MM.1S (cell line): Measurements from ENCODE around the gene GIPR.
"Not testable (repeated sequence)": the region's sequence is repeated elsewhere in the genome, so short reads cannot be mapped to it uniquely, and the experiment has no call there.

Experiments used
- DNase-seq: peaks from one replicate; pipeline ENCODE4 v3.0.0-alpha.2; 2015
- H2AFZ ChIP-seq: fragments of 300-600 bp; sonication (generic); 2 replicates; pipeline ENCODE4 v1.6.0; 2016; ENCODE audit warnings: antibody characterized with exemption, low read length
- H3F3A ChIP-seq: fragments of 300-600 bp; sonication (generic); 2 replicates; pipeline ENCODE4 v1.6.1; 2016; ENCODE audit warnings: mild to moderate bottlenecking, antibody characterized with exemption, low read length, moderate library complexity, mixed read lengths; ENCODE audit not compliant: insufficient read depth
- H3K27ac ChIP-seq: fragments of 300-600 bp; sonication (generic); 2 replicates; pipeline ENCODE4 v1.5.1; 2016; ENCODE audit warnings: mild to moderate bottlenecking, low read length
- H3K27me3 ChIP-seq: fragments of 300-600 bp; sonication (generic); replicated peaks from 2 replicates; pipeline ENCODE4 v1.6.0; 2016; ENCODE audit warnings: low read length; ENCODE audit not compliant: insufficient read depth
- H3K36me3 ChIP-seq: fragments of 300-600 bp; sonication (generic); replicated peaks from 2 replicates; pipeline ENCODE4 v1.6.1; 2016; ENCODE audit warnings: mild to moderate bottlenecking, low read length, mixed read lengths; ENCODE audit not compliant: insufficient read depth
- H3K4me1 ChIP-seq: fragments of 300-600 bp; sonication (generic); 2 replicates; pipeline ENCODE4 v1.6.1; 2016; ENCODE audit warnings: low read length, mixed read lengths
- H3K4me2 ChIP-seq: fragments of 300-600 bp; sonication (generic); 2 replicates; pipeline ENCODE4 v1.6.0; 2016; ENCODE audit warnings: low read depth, low read length
- H3K4me3 ChIP-seq: fragments of 300-600 bp; sonication (generic); 2 replicates; pipeline ENCODE4 v1.5.1; 2016; ENCODE audit warnings: low read length, mixed read lengths
- H3K79me2 ChIP-seq: fragments of 300-600 bp; sonication (generic); 2 replicates; pipeline ENCODE4 v1.6.1; 2016; ENCODE audit warnings: mixed run types, low read length, mixed read lengths
- H3K9ac ChIP-seq: fragments of 300-600 bp; sonication (generic); 2 replicates; pipeline ENCODE4 v1.6.1; 2016; ENCODE audit warnings: low read length, mixed read lengths
- H3K9me2 ChIP-seq: fragments of 300-600 bp; sonication (generic); replicated peaks from 2 replicates; pipeline ENCODE4 v1.6.1; 2016; ENCODE audit warnings: mild to moderate bottlenecking, low read length, mixed read lengths; ENCODE audit not compliant: insufficient read depth
- H3K9me3 ChIP-seq: fragments of 300-600 bp; sonication (generic); replicated peaks from 2 replicates; pipeline ENCODE4 v1.6.1; 2016; ENCODE audit warnings: mild to moderate bottlenecking, low read length, mixed read lengths; ENCODE audit not compliant: insufficient read depth
- H4K20me1 ChIP-seq: fragments of 300-600 bp; sonication (generic); 2 replicates; pipeline ENCODE4 v1.6.1; 2016; ENCODE audit warnings: mild to moderate bottlenecking, low read length, moderate library complexity, mixed read lengths; ENCODE audit not compliant: insufficient read depth
- CTCF ChIP-seq: fragments of 300-600 bp; sonication (generic); IDR thresholded peaks from 2 replicates; pipeline ENCODE4 v1.5.1; 2016; ENCODE audit warnings: antibody characterized with exemption, low read length, mixed read lengths
- EZH2 ChIP-seq: fragments of 300-600 bp; sonication (generic); optimal IDR thresholded peaks from 2 replicates; pipeline ENCODE3; 2017; ENCODE audit warnings: low read depth, mild to moderate bottlenecking, antibody characterized with exemption, low read length, mixed read lengths
- EZH2phosphoT487 ChIP-seq: fragments of 300-600 bp; sonication (generic); IDR thresholded peaks from 2 replicates; pipeline ENCODE4 v1.6.1; 2018; ENCODE audit warnings: antibody characterized with exemption, low read length

GIPR gene

GRCh38 chr19:45623984-45624383 is 44.0 kb upstream of the GIPR start:
- Histone ChIP-seq H3K27ac (no peak overlapping the region), H4K20me1 (no peaks in the 10 kb centered on the region), H3K4me2 (no peak overlapping the region), H3K4me1 (no peaks in the 10 kb centered on the region), H3K27me3 (no peaks in the 10 kb centered on the region), H3K9ac (no peak overlapping the region), H3K9me3 (no peaks in the 10 kb centered on the region), H3K4me3 (no peak overlapping the region), H3K79me2 (no peaks in the 10 kb centered on the region), H3K36me3 (no peaks in the 10 kb centered on the region), H3K9me2 (no peaks in the 10 kb centered on the region), H3F3A (no peaks in the 10 kb centered on the region), H2AFZ (no peak overlapping the region)
- no peak for DNase-seq
- TF ChIP-seq EZH2 (no peak), EZH2phosphoT487 (no peak), CTCF (no peak)

GRCh38 chr19:45628219-45628618 is 39.8 kb upstream of the GIPR start:
- not testable (repeated sequence) for H3K4me3 ChIP-seq, H3K79me2 ChIP-seq, H3K27ac ChIP-seq, H3K27me3 ChIP-seq, H3K4me2 ChIP-seq, H3K36me3 ChIP-seq, H4K20me1 ChIP-seq, H2AFZ ChIP-seq, H3K9me3 ChIP-seq, H3F3A ChIP-seq, H3K9ac ChIP-seq, H3K9me2 ChIP-seq, H3K4me1 ChIP-seq, DNase-seq

GRCh38 chr19:45629704-45630103 is 38.3 kb upstream of the GIPR start:
- no peak overlapping the region for H3K4me2 ChIP-seq
- no peaks in the 10 kb centered on the region for H3K36me3 ChIP-seq

More at GRCh38 chr19:45629704-45630103, 38.3 kb upstream of the GIPR start:
- Histone ChIP-seq H3K9me2 (no peaks in the 10 kb centered on the region), H3K79me2 (no peaks in the 10 kb centered on the region), H3K4me1 (peaks cover 8% of the 10 kb centered on the region; the same call in 1 of the 2 replicates), H2AFZ (no peak overlapping the region), H4K20me1 (no peaks in the 10 kb centered on the region), H3F3A (peaks cover 7% of the 10 kb centered on the region; the same call in 1 of the 2 replicates), H3K27ac (no peak overlapping the region), H3K9me3 (no peaks in the 10 kb centered on the region), H3K9ac (no peak overlapping the region), H3K27me3 (no peaks in the 10 kb centered on the region), H3K4me3 (no peak overlapping the region)
- no peak for DNase-seq
- TF ChIP-seq CTCF = no peak
- TF ChIP-seq EZH2 = no peak
- TF ChIP-seq EZH2phosphoT487 = no peak
